A549 (cell line): ENCODE data around the gene CCDC136. TPM values are rescaled to one million over a fixed set of nuclear protein-coding genes. Genes with fewer than 3 reads are reported as not detected.

Source experiments
- ATAC-seq, 2 experiments: fragments of 200-7000 bp in 1 of 2; fragments of >200 bp in 1 of 2; cut with Nextera tagmentation in 1 of 2; cut with Tn5 transposase in 1 of 2; 3 replicates each; pipeline versions ENCODE4 v1.8.0 to v1.9.1; 2018 to 2020; ENCODE audit warnings: mild to moderate bottlenecking in 1 of 2, moderate library complexity in 1 of 2
- CTCF ChIA-PET: fragments of 300-600 bp; sonication (Branson Sonifier 250); formaldehyde crosslinking; extraction: SDS; loops from one replicate; lab custom pipeline; 2021; ENCODE audit warnings: antibody characterized with exemption, inconsistent platforms; lab: Yijun Ruan, JAX
- POLR2A ChIA-PET: fragments of 350-600 bp; formaldehyde crosslinking; extraction: SDS; loops from one replicate; lab custom pipeline; 2021; ENCODE audit warnings: antibody characterized with exemption, inconsistent platforms; lab: Yijun Ruan, JAX
- DNase-seq, 2 experiments: peaks; one replicate each; pipeline versions ENCODE4 v3.0.0 to v3.0.0-alpha.2; 2011 to 2016; ENCODE audit warnings: low read depth in 1 of 2, low spot score in 1 of 2
- FAIRE-seq: peaks from 2 replicates; lab custom pipeline; 2011; peaks lifted over from hg19 to GRCh38; lab: Jason Lieb, UNC
- H3K27ac ChIP-seq, 2 experiments: fragments of >200 bp; sonication (Bioruptor Twin); formaldehyde crosslinking; 3 replicates each; pipeline ENCODE4 v1.5.1; 2016 to 2017
- H3K4me1 ChIP-seq: fragments of >200 bp; sonication (Bioruptor Twin); formaldehyde crosslinking; 3 replicates; pipeline ENCODE4 v1.6.1; 2016
- H3K4me2 ChIP-seq: fragments of >200 bp; sonication (Bioruptor Twin); formaldehyde crosslinking; 3 replicates; pipeline ENCODE4 v1.6.1; 2016
- H3K4me3 ChIP-seq: fragments of >200 bp; sonication (Bioruptor Twin); formaldehyde crosslinking; 3 replicates; pipeline ENCODE4 v1.5.1; 2016
- H3K9me3 ChIP-seq: fragments of >200 bp; sonication (Bioruptor Twin); formaldehyde crosslinking; 3 replicates; pipeline ENCODE4 v1.6.1; 2016
- CBX8 ChIP-seq: fragments of 200-600 bp; sonication (generic); IDR thresholded peaks from 2 replicates; pipeline ENCODE4 v1.6.1; 2016
- CHD2 ChIP-seq: fragments of 150-350 bp; IDR thresholded peaks from 2 replicates; pipeline ENCODE4 v1.6.1; 2014; ENCODE audit warnings: low read length; ENCODE audit not compliant: partially characterized antibody
- ESRRA ChIP-seq: fragments of 150-350 bp; IDR thresholded peaks from 2 replicates; pipeline ENCODE4 v1.6.1; 2014; ENCODE audit warnings: mild to moderate bottlenecking, low read length, borderline replicate concordance
- HEYL ChIP-seq: fragments of 250-450 bp; sonication (Bioruptor Pico); IDR thresholded peaks from 2 replicates; pipeline ENCODE4 v1.8.0; 2021; ENCODE audit warnings: mild to moderate bottlenecking, moderate library complexity
- HOXA7 ChIP-seq: fragments of 250-450 bp; sonication (Bioruptor Pico); IDR thresholded peaks from 2 replicates; pipeline ENCODE4 v1.5.0; 2020; ENCODE audit warnings: mild to moderate bottlenecking, moderate library complexity
- JUNB ChIP-seq: fragments of >200 bp; sonication (Bioruptor Twin); formaldehyde crosslinking; IDR thresholded peaks from 2 replicates; pipeline ENCODE4 v1.6.1; 2016
- MAFK ChIP-seq: fragments of 450-650 bp; IDR thresholded peaks from 2 replicates; pipeline ENCODE4 v1.6.1; 2014; ENCODE audit not compliant: partially characterized antibody
- MAX ChIP-seq: IDR thresholded peaks from 2 replicates; pipeline ENCODE4 v1.6.1; 2012
- NPAS2 ChIP-seq: fragments of 250-450 bp; sonication (Bioruptor Pico); IDR thresholded peaks from 2 replicates; pipeline ENCODE4 v1.8.0; 2022; ENCODE audit warnings: mild to moderate bottlenecking, moderate library complexity, borderline replicate concordance
- NR3C1 ChIP-seq: fragments of >200 bp; sonication (Bioruptor Twin); formaldehyde crosslinking; IDR thresholded peaks from 3 replicates; pipeline ENCODE4 v1.6.1; 2017
- PHF8 ChIP-seq: fragments of 200-600 bp; sonication (generic); IDR thresholded peaks from 2 replicates; pipeline ENCODE4 v1.6.1; 2016; ENCODE audit warnings: low read depth, mild to moderate bottlenecking, antibody characterized with exemption, moderate library complexity, borderline replicate concordance
- RARB ChIP-seq: fragments of 250-450 bp; sonication (Bioruptor Pico); IDR thresholded peaks from 2 replicates; pipeline ENCODE4 v1.8.0; 2021; ENCODE audit warnings: mild to moderate bottlenecking, moderate library complexity
- RCOR1 ChIP-seq: fragments of 150-350 bp; IDR thresholded peaks from 2 replicates; pipeline ENCODE4 v1.6.1; 2014; ENCODE audit warnings: antibody characterized with exemption, low read length, low read depth
- REST ChIP-seq: fragments of 200-600 bp; sonication (generic); IDR thresholded peaks from 2 replicates; pipeline ENCODE4 v1.6.1; 2016; ENCODE audit warnings: antibody characterized with exemption, mild to moderate bottlenecking, moderate library complexity
- RFX5 ChIP-seq: fragments of 450-650 bp; IDR thresholded peaks from 2 replicates; pipeline ENCODE4 v1.7.1; 2014; ENCODE audit warnings: antibody characterized with exemption, mild to moderate bottlenecking, moderate library complexity
- SREBF2 ChIP-seq: fragments of 450-650 bp; IDR thresholded peaks from 2 replicates; pipeline ENCODE4 v1.6.1; 2014; ENCODE audit warnings: mild to moderate bottlenecking, moderate library complexity
- TP53 ChIP-seq: fragments of 250-450 bp; sonication (Bioruptor Pico); IDR thresholded peaks from 2 replicates; pipeline ENCODE4 v1.5.0; 2021; ENCODE audit warnings: mild to moderate bottlenecking, moderate library complexity
- USF2 ChIP-seq: fragments of 450-650 bp; IDR thresholded peaks from 2 replicates; pipeline ENCODE4 v1.6.1; 2014; ENCODE audit warnings: antibody characterized with exemption
- ZFP36 ChIP-seq: fragments of 450-650 bp; IDR thresholded peaks from 2 replicates; pipeline ENCODE4 v1.6.1; 2014; ENCODE audit warnings: borderline replicate concordance; ENCODE audit not compliant: partially characterized antibody
- WGBS: methylation state at CpG from one replicate; pipeline ENCODE4 v1.1.6; 2017; ENCODE audit errors: missing lambda C conversion rate; 5-methylcytosine and 5-hydroxymethylcytosine counted together
- polyA plus RNA-seq, 4 experiments: library from polyadenylated mRNA; depleted of rRNA in 3 of 4; stranded (reverse); fragments of >200 nt; fragmentation: RNase III in 1 of 4; extraction: RNeasy Plus Mini Kit Qiagen cat#74134 plus additional on column Dnase treatment in 1 of 4; gene quantifications; 2 replicates in 3 of 4; 3 replicates in 1 of 4; pipeline ENCODE4 v1.2.3, GENCODE V29; 2011 to 2017

CCDC136 gene
- polyA plus RNA-seq, 2 of the 4 experiments (the other 2 are of a cell fraction), result 4.7 to 5.4 TPM

GRCh38 chr7:128812514-128813168 lies 20.9 kb downstream of the CCDC136 start:
- ChIA-PET CTCF (interaction anchor here (0.5 kb wide), 1 partner anchor 141 kb away, joined by 3 read pairs; no protein-coding TSS in a partner anchor), POLR2A (no interaction called here)
- no peak for DNase-seq
- no peak for FAIRE-seq
- no peaks in the 10 kb centered on the region for H3K4me1 ChIP-seq
- H3K4me3 ChIP-seq, result no peak overlapping the region
- WGBS, result 63% methylated on average over 10 of the region's 11 CpGs
- no peak for ATAC-seq
- TF ChIP-seq RARB (CRISPR knock-in tag), result no peak
- TF ChIP-seq TP53, result no peak
- TF ChIP-seq NR3C1, result no peak
- TF ChIP-seq PHF8, result no peak
- TF ChIP-seq HEYL, result no peak
- no peak for TF ChIP-seq ESRRA
- TF ChIP-seq NPAS2 (CRISPR knock-in tag), result no peak
- no peak for TF ChIP-seq MAX
- no peak for TF ChIP-seq HOXA7 (CRISPR knock-in tag)
- TF ChIP-seq JUNB, result no peak
- TF ChIP-seq USF2, result no peak
- no peak for TF ChIP-seq SREBF2
- no peak overlapping the region for H3K27ac ChIP-seq
- H3K9me3 ChIP-seq, result no peaks in the 10 kb centered on the region
- no peak overlapping the region for H3K4me2 ChIP-seq

GRCh38 chr7:128814499-128814898 lies 22.7 kb downstream of the CCDC136 start:
- Histone ChIP-seq H3K9me3 (no peaks in the 10 kb centered on the region), H3K4me3 (no peak overlapping the region), H3K4me2 (no peak overlapping the region), H3K4me1 (no peaks in the 10 kb centered on the region), H3K27ac (no peak overlapping the region)
- 64% methylated on average over 6 of the region's 6 CpGs for WGBS
- TF ChIP-seq JUNB (no peak), CBX8 (no peak)
- no peak for DNase-seq
- CTCF ChIA-PET, result interaction anchor here (1.2 kb wide), 1 partner anchor 17 kb away, joined by 5 read pairs; no protein-coding TSS in a partner anchor
- no peak for FAIRE-seq
- POLR2A ChIA-PET, result no interaction called here
- ATAC-seq, result no peak

- no peak for ATAC-seq
- TF ChIP-seq TP53 (no peak), RCOR1 (no peak), RFX5 (no peak), MAFK (peak; percentile 56), CHD2 (no peak), ZFP36 (no peak), REST (no peak), RARB (CRISPR knock-in tag) (no peak)
- H3K4me2 ChIP-seq, result no peak overlapping the region
- no peak for DNase-seq
- H3K27ac ChIP-seq, result no peak overlapping the region
- 79% methylated on average over 7 of the region's 7 CpGs for WGBS
- H3K4me3 ChIP-seq, result no peak overlapping the region
- FAIRE-seq, result no peak
- H3K4me1 ChIP-seq, result no peaks in the 10 kb centered on the region
- POLR2A ChIA-PET, result no interaction called here
- CTCF ChIA-PET, result interaction anchor here (0.5 to 1.2 kb wide), 3 partner anchors 10 to 106 kb away, joined by 3 to 5 read pairs (median 4); no protein-coding TSS in a partner anchor
- H3K9me3 ChIP-seq, result no peaks in the 10 kb centered on the region
These were observed 23.6 kb downstream of the CCDC136 start for GRCh38 chr7:128815289-128815942.
